ENCODE results near the gene PXMP2. TPM values are rescaled to one million over a fixed set of nuclear protein-coding genes. Genes with fewer than 3 reads are reported as not detected.

Gene PXMP2
- total RNA-seq, 1 donor from 2014 or later, result 34.8 TPM

DNA sequence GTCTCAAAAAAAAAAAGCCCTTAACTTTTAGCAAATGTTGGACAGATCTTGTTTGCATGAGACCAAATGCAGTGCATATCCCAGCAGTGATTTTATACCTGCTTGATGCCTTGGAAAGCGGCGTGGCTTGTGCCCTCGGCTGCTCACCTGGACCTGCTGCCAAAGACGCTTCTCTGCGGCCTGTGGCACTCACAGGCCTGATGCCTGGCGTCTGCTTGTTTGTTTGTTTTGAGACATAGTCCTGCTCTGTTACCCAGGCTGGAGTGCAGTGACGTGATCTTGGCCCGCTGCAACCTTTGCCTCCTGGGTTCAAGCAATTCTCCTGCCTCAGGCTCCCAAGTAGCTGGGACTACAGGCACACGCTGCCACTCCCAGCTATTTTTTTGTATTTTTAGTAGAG lies 28.5 kb downstream of the PXMP2 start:
- peaks cover 5% of the 10 kb centered on the region for H3K36me3 ChIP-seq (ENCODE audit: control insufficient read depth, insufficient read depth, low read length)
- H3K4me3 ChIP-seq (ENCODE audit: low read depth, low read length), result no peak overlapping the region
- DNase-seq (ENCODE audit: low read depth), result no peak
- H3K27me3 ChIP-seq (ENCODE audit: control insufficient read depth, insufficient read depth, low read length), result no peaks in the 10 kb centered on the region
- TF ChIP-seq, protein P1, sequence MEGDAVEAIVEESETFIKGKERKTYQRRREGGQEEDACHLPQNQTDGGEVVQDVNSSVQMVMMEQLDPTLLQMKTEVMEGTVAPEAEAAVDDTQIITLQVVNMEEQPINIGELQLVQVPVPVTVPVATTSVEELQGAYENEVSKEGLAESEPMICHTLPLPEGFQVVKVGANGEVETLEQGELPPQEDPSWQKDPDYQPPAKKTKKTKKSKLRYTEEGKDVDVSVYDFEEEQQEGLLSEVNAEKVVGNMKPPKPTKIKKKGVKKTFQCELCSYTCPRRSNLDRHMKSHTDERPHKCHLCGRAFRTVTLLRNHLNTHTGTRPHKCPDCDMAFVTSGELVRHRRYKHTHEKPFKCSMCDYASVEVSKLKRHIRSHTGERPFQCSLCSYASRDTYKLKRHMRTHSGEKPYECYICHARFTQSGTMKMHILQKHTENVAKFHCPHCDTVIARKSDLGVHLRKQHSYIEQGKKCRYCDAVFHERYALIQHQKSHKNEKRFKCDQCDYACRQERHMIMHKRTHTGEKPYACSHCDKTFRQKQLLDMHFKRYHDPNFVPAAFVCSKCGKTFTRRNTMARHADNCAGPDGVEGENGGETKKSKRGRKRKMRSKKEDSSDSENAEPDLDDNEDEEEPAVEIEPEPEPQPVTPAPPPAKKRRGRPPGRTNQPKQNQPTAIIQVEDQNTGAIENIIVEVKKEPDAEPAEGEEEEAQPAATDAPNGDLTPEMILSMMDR (IDR thresholded peaks at IDR 0.05; ENCODE audit: insufficient read depth, low read length, poor library complexity, severe bottlenecking), result no peak

DNA sequence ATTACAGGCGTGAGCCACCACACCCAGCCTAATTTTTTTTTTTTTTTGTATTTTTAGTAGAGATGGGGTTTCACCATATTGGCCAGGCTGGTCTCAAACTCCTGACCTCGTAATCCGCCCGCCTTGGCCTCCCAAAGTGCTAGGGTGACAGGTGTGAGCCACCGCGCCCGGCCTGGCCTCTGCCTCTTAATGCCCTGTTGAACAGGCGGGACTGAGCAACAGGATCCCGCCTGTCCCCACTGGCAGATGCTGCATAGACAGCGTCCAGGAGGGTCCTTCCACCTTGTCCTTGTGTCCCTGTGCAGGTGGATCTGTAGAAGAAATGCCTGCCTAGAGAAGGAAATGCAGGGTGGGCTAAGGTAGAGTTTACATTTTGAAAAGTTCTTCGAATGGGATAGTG lies 29.0 kb downstream of the PXMP2 start:
- no peak for DNase-seq (ENCODE audit: low read depth)
- H3K36me3 ChIP-seq (ENCODE audit: control insufficient read depth, insufficient read depth, low read length), result peaks cover 5% of the 10 kb centered on the region

DNA sequence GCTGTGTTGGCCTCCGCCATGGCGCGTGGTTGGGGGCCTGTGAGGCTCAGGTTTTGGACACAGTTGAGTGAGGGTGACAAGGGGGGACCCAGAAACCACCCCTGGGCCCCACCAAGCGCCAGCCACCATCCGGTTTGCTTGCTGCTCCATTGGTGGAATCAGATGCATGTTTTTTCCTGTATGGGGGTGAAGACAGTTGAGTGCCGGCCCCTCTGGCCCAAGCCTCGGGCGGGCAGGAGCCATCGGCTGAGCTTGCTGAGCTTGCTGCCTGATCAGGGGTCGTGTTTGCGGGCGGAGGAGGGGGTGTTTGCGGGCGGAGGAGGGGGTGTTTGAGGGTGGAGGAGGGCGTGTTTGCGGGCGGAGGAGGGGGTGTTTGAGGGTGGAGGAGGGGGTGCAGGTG lies 29.6 kb downstream of the PXMP2 start:
- H3K36me3 ChIP-seq (ENCODE audit: control insufficient read depth, insufficient read depth, low read length), result peaks cover 5% of the 10 kb centered on the region
- H3K27me3 ChIP-seq (ENCODE audit: control insufficient read depth, insufficient read depth, low read length), result no peaks in the 10 kb centered on the region
- H3K4me3 ChIP-seq (ENCODE audit: low read depth, low read length), result no peak overlapping the region
- no peak for DNase-seq (ENCODE audit: low read depth)
- TF ChIP-seq, protein P1 (IDR thresholded peaks at IDR 0.05; ENCODE audit: insufficient read depth, low read length, poor library complexity, severe bottlenecking), result no peak

More for the DNA sequence above, 29.0 kb downstream of the PXMP2 start:
- TF ChIP-seq, protein P1 (IDR thresholded peaks at IDR 0.05; ENCODE audit: insufficient read depth, low read length, poor library complexity, severe bottlenecking), result no peak
- Histone ChIP-seq H3K27me3 (ENCODE audit: control insufficient read depth, insufficient read depth, low read length) (no peaks in the 10 kb centered on the region), H3K4me3 (ENCODE audit: low read depth, low read length) (no peak overlapping the region)

DNA sequence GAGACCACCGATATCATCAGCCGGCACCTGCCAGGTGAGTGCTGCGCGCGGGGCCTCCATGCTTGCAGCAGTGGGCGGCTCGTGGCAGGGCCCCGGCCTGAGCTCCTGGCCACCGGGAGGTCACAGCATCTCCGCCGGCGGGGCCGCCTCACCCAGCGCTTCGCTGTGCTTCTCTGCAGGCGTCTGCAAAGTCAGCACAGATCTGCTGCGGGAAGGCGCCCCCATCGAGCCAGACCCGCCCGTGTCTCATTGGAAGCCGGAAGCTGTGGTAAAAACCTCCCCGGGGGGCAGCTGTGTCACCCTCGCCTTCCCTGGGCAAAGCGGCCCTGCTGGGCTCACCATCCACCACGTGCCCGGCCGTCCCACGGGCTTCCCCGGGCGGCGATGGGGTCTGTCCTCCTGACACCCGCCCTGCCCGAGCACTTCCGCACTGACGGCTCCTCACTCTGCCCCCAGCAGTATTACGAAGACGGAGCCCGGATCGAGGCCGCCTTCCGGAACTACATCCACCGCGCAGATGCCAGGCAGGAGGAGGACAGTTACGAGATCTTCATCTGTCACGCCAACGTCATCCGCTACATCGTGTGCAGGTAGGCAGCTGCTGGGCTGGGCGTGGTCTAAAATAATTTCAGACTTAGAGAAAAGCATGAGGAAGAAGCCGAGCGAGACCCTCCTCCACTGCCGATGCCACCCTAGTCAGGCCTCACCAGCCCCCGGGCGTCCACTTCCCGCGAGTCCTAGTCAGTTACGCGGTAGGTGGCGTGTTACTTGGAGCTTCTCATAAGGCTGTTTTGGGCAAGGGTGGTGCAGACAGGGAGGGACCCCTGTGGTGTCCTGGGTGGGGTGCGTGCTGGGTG lies 30.4 kb downstream of the PXMP2 start:
- H3K4me3 ChIP-seq (ENCODE audit: low read depth, low read length), result no peak overlapping the region
- TF ChIP-seq, protein P1 (IDR thresholded peaks at IDR 0.05; ENCODE audit: insufficient read depth, low read length, poor library complexity, severe bottlenecking), result no peak
- no peaks in the 10 kb centered on the region for H3K27me3 ChIP-seq (ENCODE audit: control insufficient read depth, insufficient read depth, low read length)
- no peak for DNase-seq (ENCODE audit: low read depth)
- peaks cover 5% of the 10 kb centered on the region for H3K36me3 ChIP-seq (ENCODE audit: control insufficient read depth, insufficient read depth, low read length)

DNA sequence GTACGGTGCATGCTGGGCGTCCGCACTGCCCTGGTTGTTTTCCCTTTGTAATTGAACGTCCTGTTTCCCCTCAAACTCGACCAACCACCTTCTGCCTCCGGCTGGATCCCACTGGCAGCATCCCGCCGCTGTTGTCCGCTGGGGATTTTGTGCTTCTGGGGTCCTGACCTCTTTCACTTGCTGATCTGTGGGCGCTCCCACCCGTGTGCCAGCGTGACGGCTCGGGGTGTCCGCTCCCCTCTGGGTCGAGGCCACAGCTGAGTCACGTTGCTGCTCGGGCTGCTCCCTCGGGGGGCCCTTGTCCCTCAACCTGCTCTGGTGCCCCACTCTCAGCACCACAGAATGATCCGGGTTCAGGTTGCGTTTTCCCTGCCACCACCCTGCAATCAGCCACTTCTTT lies 31.3 kb downstream of the PXMP2 start:
- Histone ChIP-seq H3K27me3 (ENCODE audit: control insufficient read depth, insufficient read depth, low read length) (no peaks in the 10 kb centered on the region), H3K4me3 (ENCODE audit: low read depth, low read length) (no peak overlapping the region), H3K36me3 (ENCODE audit: control insufficient read depth, insufficient read depth, low read length) (peaks cover 5% of the 10 kb centered on the region)
- no peak for DNase-seq (ENCODE audit: low read depth)
- TF ChIP-seq, protein P1 (IDR thresholded peaks at IDR 0.05; ENCODE audit: insufficient read depth, low read length, poor library complexity, severe bottlenecking), result no peak
